ENCODE data around the gene CARD8. TPM values are rescaled to one million over a fixed set of nuclear protein-coding genes. Genes with fewer than 3 reads are reported as not detected.

CARD8 gene
- total and polyA plus RNA-seq, 2 experiments from 2014 or later = 16.6 to 17.1 TPM

- no peak overlapping the region for H3K27ac ChIP-seq (ENCODE audit: low read depth)
- no peaks in the 10 kb centered on the region for H3K27me3 ChIP-seq (ENCODE audit: insufficient read depth)
- peak overlapping the region; percentile 98 for H3K4me2 ChIP-seq
- H3K4me3 ChIP-seq = peak overlapping the region; percentile 92
- H3F3A ChIP-seq (replicated peaks; ENCODE audit: low read depth) = no peaks in the 10 kb centered on the region
- H3K4me1 ChIP-seq (ENCODE audit: insufficient read depth) = peaks cover 8% of the 10 kb centered on the region
- H3K9me2 ChIP-seq (ENCODE audit: insufficient read depth) = no peaks in the 10 kb centered on the region
- H3K27me3 Mint-ChIP-seq (ENCODE audit: insufficient read depth, low read depth, poor library complexity) = peaks cover 8% of the 10 kb centered on the region
- H3K79me2 ChIP-seq (replicated peaks; ENCODE audit: insufficient read depth) = peaks cover 45% of the 10 kb centered on the region
- H3K27ac Mint-ChIP-seq = no peak overlapping the region
- H3K4me3 Mint-ChIP-seq = peak overlapping the region; percentile 95
- peaks cover 38% of the 10 kb centered on the region for H3K36me3 Mint-ChIP-seq (ENCODE audit: low read depth)
- no peaks in the 10 kb centered on the region; the same call in 2 of the 3 replicates for H3K9me3 Mint-ChIP-seq
- H3K4me1 Mint-ChIP-seq = peaks cover 17% of the 10 kb centered on the region
- peaks cover 21% of the 10 kb centered on the region for H3K36me3 ChIP-seq (ENCODE audit: insufficient read depth)
- DNase-seq (ENCODE audit: low spot score) (no peak), ATAC-seq (no peak)
- TF ChIP-seq ZNF114 (CRISPR knock-in tag; IDR thresholded peaks at IDR 0.05) = no peak
- TF ChIP-seq CREB1 (CRISPR knock-in tag; IDR thresholded peaks at IDR 0.05; ENCODE audit: low read depth) = no peak
- no peak for TF ChIP-seq NANOG (IDR thresholded peaks at IDR 0.05; ENCODE audit: borderline replicate concordance)
- TF ChIP-seq, protein P1, sequence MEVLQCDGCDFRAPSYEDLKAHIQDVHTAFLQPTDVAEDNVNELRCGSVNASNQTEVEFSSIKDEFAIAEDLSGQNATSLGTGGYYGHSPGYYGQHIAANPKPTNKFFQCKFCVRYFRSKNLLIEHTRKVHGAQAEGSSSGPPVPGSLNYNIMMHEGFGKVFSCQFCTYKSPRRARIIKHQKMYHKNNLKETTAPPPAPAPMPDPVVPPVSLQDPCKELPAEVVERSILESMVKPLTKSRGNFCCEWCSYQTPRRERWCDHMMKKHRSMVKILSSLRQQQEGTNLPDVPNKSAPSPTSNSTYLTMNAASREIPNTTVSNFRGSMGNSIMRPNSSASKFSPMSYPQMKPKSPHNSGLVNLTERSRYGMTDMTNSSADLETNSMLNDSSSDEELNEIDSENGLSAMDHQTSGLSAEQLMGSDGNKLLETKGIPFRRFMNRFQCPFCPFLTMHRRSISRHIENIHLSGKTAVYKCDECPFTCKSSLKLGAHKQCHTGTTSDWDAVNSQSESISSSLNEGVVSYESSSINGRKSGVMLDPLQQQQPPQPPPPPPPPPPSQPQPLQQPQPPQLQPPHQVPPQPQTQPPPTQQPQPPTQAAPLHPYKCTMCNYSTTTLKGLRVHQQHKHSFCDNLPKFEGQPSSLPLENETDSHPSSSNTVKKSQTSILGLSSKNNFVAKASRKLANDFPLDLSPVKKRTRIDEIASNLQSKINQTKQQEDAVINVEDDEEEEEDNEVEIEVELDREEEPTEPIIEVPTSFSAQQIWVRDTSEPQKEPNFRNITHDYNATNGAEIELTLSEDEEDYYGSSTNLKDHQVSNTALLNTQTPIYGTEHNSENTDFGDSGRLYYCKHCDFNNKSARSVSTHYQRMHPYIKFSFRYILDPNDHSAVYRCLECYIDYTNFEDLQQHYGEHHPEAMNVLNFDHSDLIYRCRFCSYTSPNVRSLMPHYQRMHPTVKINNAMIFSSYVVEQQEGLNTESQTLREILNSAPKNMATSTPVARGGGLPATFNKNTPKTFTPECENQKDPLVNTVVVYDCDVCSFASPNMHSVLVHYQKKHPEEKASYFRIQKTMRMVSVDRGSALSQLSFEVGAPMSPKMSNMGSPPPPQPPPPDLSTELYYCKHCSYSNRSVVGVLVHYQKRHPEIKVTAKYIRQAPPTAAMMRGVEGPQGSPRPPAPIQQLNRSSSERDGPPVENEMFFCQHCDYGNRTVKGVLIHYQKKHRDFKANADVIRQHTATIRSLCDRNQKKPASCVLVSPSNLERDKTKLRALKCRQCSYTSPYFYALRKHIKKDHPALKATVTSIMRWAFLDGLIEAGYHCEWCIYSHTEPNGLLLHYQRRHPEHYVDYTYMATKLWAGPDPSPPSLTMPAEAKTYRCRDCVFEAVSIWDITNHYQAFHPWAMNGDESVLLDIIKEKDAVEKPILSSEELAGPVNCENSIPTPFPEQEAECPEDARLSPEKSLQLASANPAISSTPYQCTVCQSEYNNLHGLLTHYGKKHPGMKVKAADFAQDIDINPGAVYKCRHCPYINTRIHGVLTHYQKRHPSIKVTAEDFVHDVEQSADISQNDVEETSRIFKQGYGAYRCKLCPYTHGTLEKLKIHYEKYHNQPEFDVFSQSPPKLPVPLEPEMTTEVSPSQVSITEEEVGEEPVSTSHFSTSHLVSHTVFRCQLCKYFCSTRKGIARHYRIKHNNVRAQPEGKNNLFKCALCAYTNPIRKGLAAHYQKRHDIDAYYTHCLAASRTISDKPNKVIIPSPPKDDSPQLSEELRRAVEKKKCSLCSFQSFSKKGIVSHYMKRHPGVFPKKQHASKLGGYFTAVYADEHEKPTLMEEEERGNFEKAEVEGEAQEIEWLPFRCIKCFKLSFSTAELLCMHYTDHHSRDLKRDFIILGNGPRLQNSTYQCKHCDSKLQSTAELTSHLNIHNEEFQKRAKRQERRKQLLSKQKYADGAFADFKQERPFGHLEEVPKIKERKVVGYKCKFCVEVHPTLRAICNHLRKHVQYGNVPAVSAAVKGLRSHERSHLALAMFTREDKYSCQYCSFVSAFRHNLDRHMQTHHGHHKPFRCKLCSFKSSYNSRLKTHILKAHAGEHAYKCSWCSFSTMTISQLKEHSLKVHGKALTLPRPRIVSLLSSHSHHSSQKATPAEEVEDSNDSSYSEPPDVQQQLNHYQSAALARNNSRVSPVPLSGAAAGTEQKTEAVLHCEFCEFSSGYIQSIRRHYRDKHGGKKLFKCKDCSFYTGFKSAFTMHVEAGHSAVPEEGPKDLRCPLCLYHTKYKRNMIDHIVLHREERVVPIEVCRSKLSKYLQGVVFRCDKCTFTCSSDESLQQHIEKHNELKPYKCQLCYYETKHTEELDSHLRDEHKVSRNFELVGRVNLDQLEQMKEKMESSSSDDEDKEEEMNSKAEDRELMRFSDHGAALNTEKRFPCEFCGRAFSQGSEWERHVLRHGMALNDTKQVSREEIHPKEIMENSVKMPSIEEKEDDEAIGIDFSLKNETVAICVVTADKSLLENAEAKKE (CRISPR knock-in tag; IDR thresholded peaks at IDR 0.05) = no peak
- no peak for TF ChIP-seq STAT1 (IDR thresholded peaks at IDR 0.05; ENCODE audit: unreplicated experiment)
- TF ChIP-seq, protein P2, sequence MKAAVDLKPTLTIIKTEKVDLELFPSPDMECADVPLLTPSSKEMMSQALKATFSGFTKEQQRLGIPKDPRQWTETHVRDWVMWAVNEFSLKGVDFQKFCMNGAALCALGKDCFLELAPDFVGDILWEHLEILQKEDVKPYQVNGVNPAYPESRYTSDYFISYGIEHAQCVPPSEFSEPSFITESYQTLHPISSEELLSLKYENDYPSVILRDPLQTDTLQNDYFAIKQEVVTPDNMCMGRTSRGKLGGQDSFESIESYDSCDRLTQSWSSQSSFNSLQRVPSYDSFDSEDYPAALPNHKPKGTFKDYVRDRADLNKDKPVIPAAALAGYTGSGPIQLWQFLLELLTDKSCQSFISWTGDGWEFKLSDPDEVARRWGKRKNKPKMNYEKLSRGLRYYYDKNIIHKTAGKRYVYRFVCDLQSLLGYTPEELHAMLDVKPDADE (IDR thresholded peaks at IDR 0.05) = no peak
- TF ChIP-seq ZNF331 (CRISPR knock-in tag; IDR thresholded peaks at IDR 0.05; ENCODE audit: low read depth) = no peak
- no peak for TF ChIP-seq EZH2 (IDR thresholded peaks at IDR 0.05; ENCODE audit: low read depth, unreplicated experiment)
- no peak for TF ChIP-seq CTCF (conservative IDR thresholded peaks at IDR 0.05; ENCODE audit: low read depth in 2 of 2)
- no peak for TF ChIP-seq REST (IDR thresholded peaks at IDR 0.05; ENCODE audit: unreplicated experiment)
- TF ChIP-seq POLR2AphosphoS5 (IDR thresholded peaks at IDR 0.05; ENCODE audit: low read depth) = no peak
- TF ChIP-seq JUNB (IDR thresholded peaks at IDR 0.05; ENCODE audit: unreplicated experiment) = no peak
- no peak for TF ChIP-seq EZH2phosphoT487 (IDR thresholded peaks at IDR 0.05; ENCODE audit: unreplicated experiment)
- H4K20me1 ChIP-seq (replicated peaks; ENCODE audit: insufficient read depth) = peaks cover 20% of the 10 kb centered on the region
- no peak overlapping the region for H2AFZ ChIP-seq
These were observed 84.0 kb downstream of the CARD8 start for GRCh38 chr19:48171710-48172109.

All from GM23338 (cell line).